ENCODE measurements around the gene COPS3. TPM values are rescaled to one million over a fixed set of nuclear protein-coding genes. Genes with fewer than 3 reads are reported as not detected.

Gene COPS3
- total RNA-seq, 1 donor from 2014 or later = 52.7 TPM

GRCh38 chr17:17309356-17309755, 28.3 kb upstream of the COPS3 start:
- TF ChIP-seq CTCF (IDR thresholded peaks at IDR 0.05; ENCODE audit: unreplicated experiment) = no peak
- DNase-seq (ENCODE audit: low spot score) = no peak
- no peak overlapping the region for H3K27ac Mint-ChIP-seq (ENCODE audit: unreplicated experiment)
- H3K4me1 Mint-ChIP-seq (ENCODE audit: unreplicated experiment) = peaks cover 12% of the 10 kb centered on the region
- H3K9me3 Mint-ChIP-seq (ENCODE audit: unreplicated experiment) = no peaks in the 10 kb centered on the region
- H3K27me3 Mint-ChIP-seq (ENCODE audit: unreplicated experiment) = peaks cover 4% of the 10 kb centered on the region
- H3K36me3 Mint-ChIP-seq (ENCODE audit: low read depth, unreplicated experiment) = no peaks in the 10 kb centered on the region
- H3K4me3 Mint-ChIP-seq (ENCODE audit: unreplicated experiment) = no peak overlapping the region

- H3K9me3 Mint-ChIP-seq (ENCODE audit: unreplicated experiment) = no peaks in the 10 kb centered on the region
- H3K4me1 Mint-ChIP-seq (ENCODE audit: unreplicated experiment) = peaks cover 17% of the 10 kb centered on the region
- no peak for DNase-seq (ENCODE audit: low spot score)
- no peak for TF ChIP-seq CTCF (IDR thresholded peaks at IDR 0.05; ENCODE audit: unreplicated experiment)
- peaks cover 6% of the 10 kb centered on the region for H3K27me3 Mint-ChIP-seq (ENCODE audit: unreplicated experiment)
- no peaks in the 10 kb centered on the region for H3K36me3 Mint-ChIP-seq (ENCODE audit: low read depth, unreplicated experiment)
- H3K4me3 Mint-ChIP-seq (ENCODE audit: unreplicated experiment) = no peak overlapping the region
- no peak overlapping the region for H3K27ac Mint-ChIP-seq (ENCODE audit: unreplicated experiment)
These were observed 24.3 kb upstream of the COPS3 start for GRCh38 chr17:17305281-17305801.

- TF ChIP-seq CTCF (IDR thresholded peaks at IDR 0.05; ENCODE audit: unreplicated experiment) = no peak
- Mint-ChIP-seq H3K27ac (ENCODE audit: unreplicated experiment) (no peak overlapping the region), H3K36me3 (ENCODE audit: low read depth, unreplicated experiment) (no peaks in the 10 kb centered on the region), H3K4me3 (ENCODE audit: unreplicated experiment) (peak overlapping the region; percentile 75), H3K27me3 (ENCODE audit: unreplicated experiment) (peaks cover 6% of the 10 kb centered on the region), H3K4me1 (ENCODE audit: unreplicated experiment) (peaks cover 21% of the 10 kb centered on the region), H3K9me3 (ENCODE audit: unreplicated experiment) (no peaks in the 10 kb centered on the region)
- DNase-seq (ENCODE audit: low spot score) = no peak
These were observed 23.5 kb upstream of the COPS3 start for GRCh38 chr17:17304521-17304985.

GRCh38 chr17:17303847-17304490, 22.9 kb upstream of the COPS3 start:
- DNase-seq (ENCODE audit: low spot score) = no peak
- peak overlapping the region; percentile 75 for H3K4me3 Mint-ChIP-seq (ENCODE audit: unreplicated experiment)
- no peaks in the 10 kb centered on the region for H3K9me3 Mint-ChIP-seq (ENCODE audit: unreplicated experiment)
- no peaks in the 10 kb centered on the region for H3K36me3 Mint-ChIP-seq (ENCODE audit: low read depth, unreplicated experiment)
- peaks cover 21% of the 10 kb centered on the region for H3K4me1 Mint-ChIP-seq (ENCODE audit: unreplicated experiment)
- H3K27me3 Mint-ChIP-seq (ENCODE audit: unreplicated experiment) = peaks cover 6% of the 10 kb centered on the region
- no peak for TF ChIP-seq CTCF (IDR thresholded peaks at IDR 0.05; ENCODE audit: unreplicated experiment)
- no peak overlapping the region for H3K27ac Mint-ChIP-seq (ENCODE audit: unreplicated experiment)
